Neural crest cell (in vitro differentiated cells): ENCODE measurements around the gene MYNN. TPM values are rescaled to one million over a fixed set of nuclear protein-coding genes. Genes with fewer than 3 reads are reported as not detected.

ENCODE experiments used
- DNase-seq: peaks from one replicate; pipeline ENCODE4 v3.0.0; 2021; ENCODE audit warnings: low read depth, mixed read lengths, low spot score
- H3K27ac Mint-ChIP-seq: one replicate; pipeline ENCODE4 v1.8.0; 2021; ENCODE audit warnings: mild to moderate bottlenecking, mixed read lengths; ENCODE audit not compliant: unreplicated experiment
- H3K27me3 Mint-ChIP-seq: 2 replicates; pipeline ENCODE4 v1.8.0; 2021; ENCODE audit warnings: low read depth, mild to moderate bottlenecking, mixed read lengths
- H3K36me3 Mint-ChIP-seq: 2 replicates; pipeline ENCODE4 v1.8.0; 2021; ENCODE audit warnings: low read depth, mild to moderate bottlenecking, mixed read lengths
- H3K4me1 Mint-ChIP-seq: 2 replicates; pipeline ENCODE4 v1.8.0; 2021; ENCODE audit warnings: mixed read lengths
- H3K4me3 Mint-ChIP-seq: one replicate; pipeline ENCODE4 v1.8.0; 2021; ENCODE audit warnings: mild to moderate bottlenecking, mixed read lengths
- H3K9me3 Mint-ChIP-seq: 2 replicates; pipeline ENCODE4 v1.8.0; 2021; ENCODE audit warnings: mixed read lengths
- CTCF ChIP-seq: fragments of 200-600 bp; sonication (generic); conservative IDR thresholded peaks from 2 replicates; pipeline ENCODE4 v1.5.0; 2021; ENCODE audit warnings: antibody characterized with exemption, mild to moderate bottlenecking
- total RNA-seq: library from RNA; stranded (reverse); gene quantifications from 2 replicates; pipeline ENCODE4 v1.2.1, GENCODE V29; 2021

Gene MYNN
- total RNA-seq, 1 donor from 2014 or later, result 15.0 TPM

- H3K27ac Mint-ChIP-seq, result no peak overlapping the region
- H3K9me3 Mint-ChIP-seq, result no peaks in the 10 kb centered on the region
- H3K4me1 Mint-ChIP-seq, result peaks cover 27% of the 10 kb centered on the region
- peaks cover 5% of the 10 kb centered on the region for H3K27me3 Mint-ChIP-seq
- DNase-seq, result no peak
- no peak for TF ChIP-seq CTCF
- H3K4me3 Mint-ChIP-seq, result no peak overlapping the region
- peaks cover 9% of the 10 kb centered on the region for H3K36me3 Mint-ChIP-seq
These were observed 4.6 kb downstream of the MYNN start for GRCh38 chr3:169777822-169778221.

GRCh38 chr3:169780742-169781141, 7.5 kb downstream of the MYNN start:
- no peaks in the 10 kb centered on the region for H3K9me3 Mint-ChIP-seq
- H3K4me1 Mint-ChIP-seq, result peaks cover 4% of the 10 kb centered on the region
- peaks cover 9% of the 10 kb centered on the region for H3K36me3 Mint-ChIP-seq
- H3K4me3 Mint-ChIP-seq, result no peak overlapping the region
- no peaks in the 10 kb centered on the region for H3K27me3 Mint-ChIP-seq
- no peak for DNase-seq
- no peak for TF ChIP-seq CTCF
- H3K27ac Mint-ChIP-seq, result no peak overlapping the region

- no peak for DNase-seq
- no peak for TF ChIP-seq CTCF
- no peak overlapping the region for H3K4me3 Mint-ChIP-seq
- no peaks in the 10 kb centered on the region for H3K27me3 Mint-ChIP-seq
- H3K27ac Mint-ChIP-seq, result no peak overlapping the region
- no peaks in the 10 kb centered on the region for H3K9me3 Mint-ChIP-seq
- no peaks in the 10 kb centered on the region for H3K4me1 Mint-ChIP-seq
- peaks cover 9% of the 10 kb centered on the region for H3K36me3 Mint-ChIP-seq
These were observed 8.1 kb downstream of the MYNN start for GRCh38 chr3:169781209-169781855.

- Mint-ChIP-seq H3K27me3 (no peaks in the 10 kb centered on the region), H3K27ac (no peak overlapping the region), H3K9me3 (no peaks in the 10 kb centered on the region), H3K4me1 (no peaks in the 10 kb centered on the region), H3K4me3 (no peak overlapping the region), H3K36me3 (peaks cover 8% of the 10 kb centered on the region)
- TF ChIP-seq CTCF, result no peak
- DNase-seq, result no peak
These were observed 13.9 kb downstream of the MYNN start for GRCh38 chr3:169787120-169787519.

GRCh38 chr3:169787791-169788190, 14.6 kb downstream of the MYNN start:
- Mint-ChIP-seq H3K27ac (no peak overlapping the region), H3K4me1 (no peaks in the 10 kb centered on the region), H3K9me3 (no peaks in the 10 kb centered on the region), H3K4me3 (no peak overlapping the region), H3K36me3 (peaks cover 11% of the 10 kb centered on the region), H3K27me3 (no peaks in the 10 kb centered on the region)
- TF ChIP-seq CTCF, result no peak
- DNase-seq, result no peak
